Neural crest cell (in vitro differentiated cells): ENCODE measurements around the gene IL22. TPM values are rescaled to one million over a fixed set of nuclear protein-coding genes. Genes with fewer than 3 reads are reported as not detected.

Experiments
- DNase-seq: peaks from one replicate; pipeline ENCODE4 v3.0.0; 2021; ENCODE audit warnings: low read depth, mixed read lengths, low spot score
- H3K27ac Mint-ChIP-seq: one replicate; pipeline ENCODE4 v1.8.0; 2021; ENCODE audit warnings: mild to moderate bottlenecking, mixed read lengths; ENCODE audit not compliant: unreplicated experiment
- H3K27me3 Mint-ChIP-seq: 2 replicates; pipeline ENCODE4 v1.8.0; 2021; ENCODE audit warnings: low read depth, mild to moderate bottlenecking, mixed read lengths
- H3K36me3 Mint-ChIP-seq: 2 replicates; pipeline ENCODE4 v1.8.0; 2021; ENCODE audit warnings: low read depth, mild to moderate bottlenecking, mixed read lengths
- H3K4me1 Mint-ChIP-seq: 2 replicates; pipeline ENCODE4 v1.8.0; 2021; ENCODE audit warnings: mixed read lengths
- H3K4me3 Mint-ChIP-seq: one replicate; pipeline ENCODE4 v1.8.0; 2021; ENCODE audit warnings: mild to moderate bottlenecking, mixed read lengths
- H3K9me3 Mint-ChIP-seq: 2 replicates; pipeline ENCODE4 v1.8.0; 2021; ENCODE audit warnings: mixed read lengths
- CTCF ChIP-seq: fragments of 200-600 bp; sonication (generic); conservative IDR thresholded peaks from 2 replicates; pipeline ENCODE4 v1.5.0; 2021; ENCODE audit warnings: antibody characterized with exemption, mild to moderate bottlenecking
- total RNA-seq: library from RNA; stranded (reverse); gene quantifications from 2 replicates; pipeline ENCODE4 v1.2.1, GENCODE V29; 2021

Gene IL22
- total RNA-seq, 1 donor from 2014 or later, result not detected

GRCh38 chr12:68264158-68264855 lies 10.9 kb upstream of the IL22 start:
- Mint-ChIP-seq H3K27ac (no peak overlapping the region), H3K9me3 (no peaks in the 10 kb centered on the region), H3K36me3 (no peaks in the 10 kb centered on the region), H3K27me3 (no peaks in the 10 kb centered on the region), H3K4me3 (no peak overlapping the region), H3K4me1 (peaks cover 8% of the 10 kb centered on the region)
- no peak for DNase-seq
- no peak for TF ChIP-seq CTCF

DNA sequence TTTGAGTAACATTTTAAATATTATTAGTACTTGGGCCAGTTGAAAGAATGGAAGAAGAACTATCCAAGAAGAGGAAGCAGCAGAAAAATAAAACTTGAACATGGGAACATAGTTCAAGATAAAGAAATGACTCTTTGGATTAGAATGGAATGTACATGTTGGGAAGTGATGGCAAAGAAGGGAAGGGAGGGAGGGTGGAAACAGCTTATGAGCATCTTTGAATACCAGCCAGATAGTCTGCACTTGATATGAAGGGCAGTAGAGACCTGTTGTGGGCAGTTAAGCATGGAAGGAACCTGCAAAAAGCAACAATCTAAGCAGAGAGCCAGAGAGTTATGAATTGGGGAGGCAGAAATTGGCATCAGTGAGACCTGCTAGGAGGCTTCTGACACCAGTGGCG lies 10.0 kb upstream of the IL22 start:
- Mint-ChIP-seq H3K36me3 (no peaks in the 10 kb centered on the region), H3K9me3 (no peaks in the 10 kb centered on the region), H3K27me3 (no peaks in the 10 kb centered on the region), H3K4me3 (no peak overlapping the region), H3K4me1 (peaks cover under 1% of the 10 kb centered on the region), H3K27ac (no peak overlapping the region)
- no peak for DNase-seq
- TF ChIP-seq CTCF, result no peak

GRCh38 chr12:68261896-68262295 lies 8.5 kb upstream of the IL22 start:
- no peaks in the 10 kb centered on the region for H3K4me1 Mint-ChIP-seq
- no peak for TF ChIP-seq CTCF
- DNase-seq, result no peak
- no peak overlapping the region for H3K4me3 Mint-ChIP-seq
- H3K9me3 Mint-ChIP-seq, result no peaks in the 10 kb centered on the region
- no peaks in the 10 kb centered on the region for H3K36me3 Mint-ChIP-seq
- H3K27ac Mint-ChIP-seq, result no peak overlapping the region
- no peaks in the 10 kb centered on the region for H3K27me3 Mint-ChIP-seq

GRCh38 chr12:68260153-68260552 lies 6.7 kb upstream of the IL22 start:
- no peak overlapping the region for H3K27ac Mint-ChIP-seq
- H3K36me3 Mint-ChIP-seq, result no peaks in the 10 kb centered on the region

GRCh38 chr12:68259318-68259940 lies 6.0 kb upstream of the IL22 start:
- DNase-seq, result no peak
- H3K9me3 Mint-ChIP-seq, result no peaks in the 10 kb centered on the region
- H3K4me3 Mint-ChIP-seq, result no peak overlapping the region
- H3K36me3 Mint-ChIP-seq, result no peaks in the 10 kb centered on the region
- H3K27ac Mint-ChIP-seq, result no peak overlapping the region
- TF ChIP-seq CTCF, result no peak
- no peaks in the 10 kb centered on the region for H3K4me1 Mint-ChIP-seq
- H3K27me3 Mint-ChIP-seq, result no peaks in the 10 kb centered on the region

More at GRCh38 chr12:68260153-68260552, 6.7 kb upstream of the IL22 start:
- Mint-ChIP-seq H3K4me3 (no peak overlapping the region), H3K9me3 (no peaks in the 10 kb centered on the region), H3K27me3 (no peaks in the 10 kb centered on the region), H3K4me1 (no peaks in the 10 kb centered on the region)
- no peak for TF ChIP-seq CTCF
- no peak for DNase-seq
